ENCODE results near the gene PLB1. TPM values are rescaled to one million over a fixed set of nuclear protein-coding genes. Genes with fewer than 3 reads are reported as not detected.

Gene PLB1
- total RNA-seq, 1 experiment from 2014 or later, result 0.40 TPM

DNA sequence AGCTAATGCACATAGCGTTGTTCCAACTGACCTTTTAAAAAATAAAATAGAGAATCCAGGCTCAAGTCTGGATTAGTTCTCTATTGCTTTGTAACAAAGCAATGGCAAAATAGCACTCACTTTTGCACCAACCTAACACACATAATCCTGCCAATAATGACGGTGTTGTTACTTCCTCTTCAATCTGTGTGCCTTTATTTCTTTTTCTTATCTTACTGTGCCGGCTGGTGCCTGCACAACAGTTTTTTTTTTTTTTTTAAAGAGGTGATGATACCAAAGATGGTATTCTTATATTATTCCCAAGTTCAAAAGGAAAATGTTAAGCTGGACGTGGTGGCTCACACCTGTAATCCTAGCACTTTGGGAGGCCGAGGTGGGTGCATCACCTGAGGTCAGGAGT is 3.4 kb downstream of the PLB1 start:
- DNase-seq (no peak), ATAC-seq (no peak)
- H3K4me2 ChIP-seq (ENCODE audit: low read length), result no peak overlapping the region
- intact Hi-C loops (cut with micrococcal nuclease), result no loop called here
- H3K4me1 ChIP-seq (ENCODE audit: insufficient read depth, low read length), result no peaks in the 10 kb centered on the region
- no peak overlapping the region for H3K27ac ChIP-seq (ENCODE audit: low read length)
- TF ChIP-seq, protein P1, sequence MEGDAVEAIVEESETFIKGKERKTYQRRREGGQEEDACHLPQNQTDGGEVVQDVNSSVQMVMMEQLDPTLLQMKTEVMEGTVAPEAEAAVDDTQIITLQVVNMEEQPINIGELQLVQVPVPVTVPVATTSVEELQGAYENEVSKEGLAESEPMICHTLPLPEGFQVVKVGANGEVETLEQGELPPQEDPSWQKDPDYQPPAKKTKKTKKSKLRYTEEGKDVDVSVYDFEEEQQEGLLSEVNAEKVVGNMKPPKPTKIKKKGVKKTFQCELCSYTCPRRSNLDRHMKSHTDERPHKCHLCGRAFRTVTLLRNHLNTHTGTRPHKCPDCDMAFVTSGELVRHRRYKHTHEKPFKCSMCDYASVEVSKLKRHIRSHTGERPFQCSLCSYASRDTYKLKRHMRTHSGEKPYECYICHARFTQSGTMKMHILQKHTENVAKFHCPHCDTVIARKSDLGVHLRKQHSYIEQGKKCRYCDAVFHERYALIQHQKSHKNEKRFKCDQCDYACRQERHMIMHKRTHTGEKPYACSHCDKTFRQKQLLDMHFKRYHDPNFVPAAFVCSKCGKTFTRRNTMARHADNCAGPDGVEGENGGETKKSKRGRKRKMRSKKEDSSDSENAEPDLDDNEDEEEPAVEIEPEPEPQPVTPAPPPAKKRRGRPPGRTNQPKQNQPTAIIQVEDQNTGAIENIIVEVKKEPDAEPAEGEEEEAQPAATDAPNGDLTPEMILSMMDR (conservative IDR thresholded peaks at IDR 0.05; ENCODE audit: low read depth, low read length), result no peak
- TF ChIP-seq EZH2 (IDR thresholded peaks at IDR 0.05; ENCODE audit: low read length, unreplicated experiment) (no peak), EZH2phosphoT487 (IDR thresholded peaks at IDR 0.05; ENCODE audit: borderline replicate concordance, low read length) (no peak)
- ChIA-PET POLR2A (ENCODE audit: unreplicated experiment) (no interaction called here), CTCF (no interaction called here)
- H3K79me2 ChIP-seq (ENCODE audit: low read length), result no peaks in the 10 kb centered on the region
- no peaks in the 10 kb centered on the region for H3K9me2 ChIP-seq (replicated peaks; ENCODE audit: low read length)
- no peaks in the 10 kb centered on the region for H3K27me3 ChIP-seq (ENCODE audit: low read length)
- H3K9ac ChIP-seq (ENCODE audit: low read length), result no peak overlapping the region
- H3K36me3 ChIP-seq (ENCODE audit: low read depth, low read length), result no peaks in the 10 kb centered on the region
- H4K20me1 ChIP-seq (ENCODE audit: low read length), result no peaks in the 10 kb centered on the region
- BruUV-seq (replicated peaks), result no TSS peak
- no peaks in the 10 kb centered on the region for H3F3A ChIP-seq (ENCODE audit: low read length, unreplicated experiment)
- no peak overlapping the region for H2AFZ ChIP-seq (ENCODE audit: low read length)
- H3K4me3 ChIP-seq (ENCODE audit: low read length), result no peak overlapping the region
- H3K9me3 ChIP-seq (ENCODE audit: low read length), result no peaks in the 10 kb centered on the region

DNA sequence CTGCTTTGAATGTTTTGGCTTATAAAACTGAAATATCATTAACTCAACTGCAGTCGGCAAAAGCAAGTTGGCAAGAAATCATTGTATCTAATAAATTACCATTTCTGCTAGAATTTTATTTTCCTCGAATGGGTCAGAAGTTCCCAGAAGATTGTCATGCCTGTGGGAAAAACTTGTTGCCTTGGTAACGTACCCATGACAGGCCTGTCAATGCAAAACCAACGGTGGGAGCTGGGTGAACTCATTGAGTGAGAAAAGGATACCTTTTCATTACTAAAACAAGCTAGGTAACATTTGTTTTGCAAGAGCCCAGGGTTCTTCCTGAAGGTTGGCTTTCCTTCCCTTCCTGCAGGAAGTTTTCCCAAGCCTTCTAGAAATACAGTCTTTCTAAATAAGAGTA is 9.5 kb downstream of the PLB1 start:
- ATAC-seq (no peak), DNase-seq (no peak)
- POLR2A ChIA-PET (ENCODE audit: unreplicated experiment), result no interaction called here
- Histone ChIP-seq H4K20me1 (ENCODE audit: low read length) (no peaks in the 10 kb centered on the region), H3K9me2 (replicated peaks; ENCODE audit: low read length) (no peaks in the 10 kb centered on the region), H2AFZ (ENCODE audit: low read length) (no peak overlapping the region), H3K36me3 (ENCODE audit: low read depth, low read length) (no peaks in the 10 kb centered on the region), H3K4me1 (ENCODE audit: insufficient read depth, low read length) (peaks cover 14% of the 10 kb centered on the region), H3K79me2 (ENCODE audit: low read length) (no peaks in the 10 kb centered on the region), H3K27ac (ENCODE audit: low read length) (no peak overlapping the region), H3K9ac (ENCODE audit: low read length) (no peak overlapping the region), H3K9me3 (ENCODE audit: low read length) (no peaks in the 10 kb centered on the region), H3K4me3 (ENCODE audit: low read length) (no peak overlapping the region), H3F3A (ENCODE audit: low read length, unreplicated experiment) (no peaks in the 10 kb centered on the region), H3K27me3 (ENCODE audit: low read length) (no peaks in the 10 kb centered on the region), H3K4me2 (ENCODE audit: low read length) (no peak overlapping the region)
- CTCF ChIA-PET, result no interaction called here
- TF ChIP-seq EZH2phosphoT487 (IDR thresholded peaks at IDR 0.05; ENCODE audit: borderline replicate concordance, low read length) (no peak), EZH2 (IDR thresholded peaks at IDR 0.05; ENCODE audit: low read length, unreplicated experiment) (no peak)
- TF ChIP-seq, protein P1 (conservative IDR thresholded peaks at IDR 0.05; ENCODE audit: low read depth, low read length), result no peak
- intact Hi-C loops (cut with micrococcal nuclease), result no loop called here
- BruUV-seq (replicated peaks), result no TSS peak

DNA sequence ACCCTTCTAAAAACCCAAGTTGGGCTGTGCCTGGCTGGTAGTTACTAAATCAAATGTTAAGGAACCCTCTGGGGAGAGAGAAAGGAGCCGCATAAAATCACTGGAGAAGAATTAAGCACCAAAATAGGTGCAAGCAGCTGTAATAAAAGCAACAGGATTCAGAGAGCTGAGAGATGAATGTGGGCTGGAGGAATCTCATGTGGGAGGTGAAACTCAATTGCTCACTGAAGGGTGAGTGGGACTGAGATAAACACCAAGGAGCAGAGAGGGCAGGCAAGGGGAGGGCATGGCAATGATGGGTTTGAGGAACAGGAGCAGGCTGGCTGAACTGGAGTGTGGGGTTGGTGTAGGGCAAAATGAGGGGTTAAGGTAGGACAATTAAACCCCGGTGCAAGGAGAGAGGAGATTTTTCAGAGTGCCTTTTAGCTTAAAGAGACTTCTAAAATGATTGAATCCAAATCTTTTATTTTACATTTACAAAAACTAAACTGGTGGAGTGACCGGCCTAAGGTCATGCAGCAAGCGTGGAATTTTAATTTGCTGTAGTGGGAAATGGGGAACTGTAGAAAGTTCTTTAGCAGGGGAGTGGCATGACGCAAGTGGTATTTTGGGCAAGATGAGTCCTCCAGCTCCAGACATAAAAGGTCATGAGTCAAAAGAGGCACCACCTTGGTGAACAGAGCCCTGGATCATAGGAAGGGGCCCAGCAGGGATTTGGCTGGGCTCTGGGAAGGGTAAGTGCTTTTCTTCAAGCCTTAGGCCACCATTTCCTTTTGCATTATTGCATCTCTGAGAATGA is 10.5 kb downstream of the PLB1 start:
- intact Hi-C loops (cut with micrococcal nuclease), result no loop called here
- CTCF ChIA-PET, result no interaction called here
- POLR2A ChIA-PET (ENCODE audit: unreplicated experiment), result no interaction called here
- no peak overlapping the region for H3K27ac ChIP-seq (ENCODE audit: low read length)
- no peaks in the 10 kb centered on the region for H3K9me3 ChIP-seq (ENCODE audit: low read length)
- no peaks in the 10 kb centered on the region for H3K36me3 ChIP-seq (ENCODE audit: low read depth, low read length)
- H2AFZ ChIP-seq (ENCODE audit: low read length), result no peak overlapping the region
- ATAC-seq (no peak), DNase-seq (no peak)
- H3K79me2 ChIP-seq (ENCODE audit: low read length), result no peaks in the 10 kb centered on the region
- H3K9ac ChIP-seq (ENCODE audit: low read length), result no peak overlapping the region
- H3F3A ChIP-seq (ENCODE audit: low read length, unreplicated experiment), result no peaks in the 10 kb centered on the region
- no peaks in the 10 kb centered on the region for H4K20me1 ChIP-seq (ENCODE audit: low read length)
- no TSS peak for BruUV-seq (replicated peaks)
- H3K9me2 ChIP-seq (replicated peaks; ENCODE audit: low read length), result no peaks in the 10 kb centered on the region
- H3K4me3 ChIP-seq (ENCODE audit: low read length), result no peak overlapping the region
- no peak overlapping the region for H3K4me2 ChIP-seq (ENCODE audit: low read length)
- TF ChIP-seq, protein P1 (conservative IDR thresholded peaks at IDR 0.05; ENCODE audit: low read depth, low read length), result no peak
- no peak for TF ChIP-seq EZH2phosphoT487 (IDR thresholded peaks at IDR 0.05; ENCODE audit: borderline replicate concordance, low read length)
- H3K4me1 ChIP-seq (ENCODE audit: insufficient read depth, low read length), result peaks cover 14% of the 10 kb centered on the region
- no peaks in the 10 kb centered on the region for H3K27me3 ChIP-seq (ENCODE audit: low read length)
